Measurements from ENCODE around the gene EHBP1.

EHBP1 gene

GRCh38 chr2:62789518-62789917 is 84.0 kb downstream of the EHBP1 start:
- no peak for TF ChIP-seq CTCF (conservative IDR thresholded peaks at IDR 0.05; ENCODE audit: low read depth, low read length)
- peaks cover 8% of the 10 kb centered on the region for H3K4me1 ChIP-seq (ENCODE audit: low read depth, poor library complexity, severe bottlenecking)
- no peak overlapping the region for H3K4me3 ChIP-seq (IDR thresholded peaks at IDR 0.05; ENCODE audit: insufficient read depth, low read depth, low read length)
- no peaks in the 10 kb centered on the region; the same call in 1 of the 2 replicates for H3K79me2 ChIP-seq (ENCODE audit: insufficient read depth, low read depth)
- H3K27ac ChIP-seq: no peak overlapping the region
- no peaks in the 10 kb centered on the region for H3K36me3 ChIP-seq (ENCODE audit: insufficient read depth)
- H3K27me3 ChIP-seq (ENCODE audit: insufficient read depth, low read depth): no peaks in the 10 kb centered on the region
- H2AFZ ChIP-seq (ENCODE audit: low read depth): no peak overlapping the region
- H3K9ac ChIP-seq: no peak overlapping the region
- no peak overlapping the region for H3K4me2 ChIP-seq
- H4K20me1 ChIP-seq (ENCODE audit: insufficient read depth): no peaks in the 10 kb centered on the region

- no peak overlapping the region for H3K9ac ChIP-seq
- H3K4me2 ChIP-seq: no peak overlapping the region
- H3K27me3 ChIP-seq (ENCODE audit: insufficient read depth, low read depth): no peaks in the 10 kb centered on the region
- H3K79me2 ChIP-seq (ENCODE audit: insufficient read depth, low read depth): no peaks in the 10 kb centered on the region; the same call in 1 of the 2 replicates
- H3K27ac ChIP-seq: no peak overlapping the region
- peaks cover 8% of the 10 kb centered on the region for H3K4me1 ChIP-seq (ENCODE audit: low read depth, poor library complexity, severe bottlenecking)
- no peak overlapping the region for H2AFZ ChIP-seq (ENCODE audit: low read depth)
- H3K4me3 ChIP-seq (IDR thresholded peaks at IDR 0.05; ENCODE audit: insufficient read depth, low read depth, low read length): no peak overlapping the region
- H3K36me3 ChIP-seq (ENCODE audit: insufficient read depth): no peaks in the 10 kb centered on the region
- no peak for TF ChIP-seq CTCF (conservative IDR thresholded peaks at IDR 0.05; ENCODE audit: low read depth, low read length)
- no peaks in the 10 kb centered on the region for H4K20me1 ChIP-seq (ENCODE audit: insufficient read depth)
Measured at GRCh38 chr2:62789918-62790317, 84.4 kb downstream of the EHBP1 start.

- TF ChIP-seq CTCF (conservative IDR thresholded peaks at IDR 0.05; ENCODE audit: low read depth, low read length): no peak
- Histone ChIP-seq H3K9ac (no peak overlapping the region), H3K4me2 (no peak overlapping the region), H3K27me3 (ENCODE audit: insufficient read depth, low read depth) (no peaks in the 10 kb centered on the region), H3K36me3 (ENCODE audit: insufficient read depth) (no peaks in the 10 kb centered on the region), H3K4me1 (ENCODE audit: low read depth, poor library complexity, severe bottlenecking) (no peaks in the 10 kb centered on the region), H3K4me3 (IDR thresholded peaks at IDR 0.05; ENCODE audit: insufficient read depth, low read depth, low read length) (no peak overlapping the region), H3K79me2 (ENCODE audit: insufficient read depth, low read depth) (no peaks in the 10 kb centered on the region; the same call in 1 of the 2 replicates), H2AFZ (ENCODE audit: low read depth) (no peak overlapping the region), H3K27ac (no peak overlapping the region), H4K20me1 (ENCODE audit: insufficient read depth) (no peaks in the 10 kb centered on the region)
Measured at GRCh38 chr2:62792408-62792807, 86.9 kb downstream of the EHBP1 start.

GRCh38 chr2:62793213-62793612 is 87.7 kb downstream of the EHBP1 start:
- no peaks in the 10 kb centered on the region for H4K20me1 ChIP-seq (ENCODE audit: insufficient read depth)
- no peaks in the 10 kb centered on the region for H3K36me3 ChIP-seq (ENCODE audit: insufficient read depth)
- no peaks in the 10 kb centered on the region for H3K4me1 ChIP-seq (ENCODE audit: low read depth, poor library complexity, severe bottlenecking)
- no peak overlapping the region for H2AFZ ChIP-seq (ENCODE audit: low read depth)
- no peak overlapping the region for H3K4me3 ChIP-seq (IDR thresholded peaks at IDR 0.05; ENCODE audit: insufficient read depth, low read depth, low read length)
- H3K79me2 ChIP-seq (ENCODE audit: insufficient read depth, low read depth): no peaks in the 10 kb centered on the region
- no peak for TF ChIP-seq CTCF (conservative IDR thresholded peaks at IDR 0.05; ENCODE audit: low read depth, low read length)
- no peak overlapping the region for H3K4me2 ChIP-seq
- no peak overlapping the region for H3K9ac ChIP-seq
- no peaks in the 10 kb centered on the region for H3K27me3 ChIP-seq (ENCODE audit: insufficient read depth, low read depth)
- H3K27ac ChIP-seq: no peak overlapping the region

Measured in KMS-11 (cell line).